ENCODE data around the gene SEL1L2. TPM values are rescaled to one million over a fixed set of nuclear protein-coding genes. Genes with fewer than 3 reads are reported as not detected.

SEL1L2 gene
- total and polyA plus RNA-seq, 2 donors: 0.38 to 1.9 TPM

GRCh38 chr20:13913131-13913530 lies 77.3 kb downstream of the SEL1L2 start:
- Histone ChIP-seq H3K4me3 (ENCODE audit: low read depth, low read length) (no peak overlapping the region), H3K36me3 (ENCODE audit: insufficient read depth) (no peaks in the 10 kb centered on the region), H3K4me1 (ENCODE audit: insufficient read depth) (no peaks in the 10 kb centered on the region), H3K27ac (ENCODE audit: low read depth) (no peak overlapping the region)
- DNase-seq (ENCODE audit: extremely low spot score): no peak
- WGBS: 90% methylated on average over 1 of the region's 1 CpG

GRCh38 chr20:13910492-13910891 lies 79.9 kb downstream of the SEL1L2 start:
- Histone ChIP-seq H3K4me3 (ENCODE audit: low read depth, low read length) (no peak overlapping the region), H3K4me1 (ENCODE audit: insufficient read depth) (no peaks in the 10 kb centered on the region), H3K36me3 (ENCODE audit: insufficient read depth) (no peaks in the 10 kb centered on the region), H3K27ac (ENCODE audit: low read depth) (no peak overlapping the region)
- DNase-seq (ENCODE audit: extremely low spot score): no peak
- WGBS: 69% methylated on average over 1 of the region's 1 CpG

GRCh38 chr20:13909067-13909466 lies 81.3 kb downstream of the SEL1L2 start:
- H3K36me3 ChIP-seq (ENCODE audit: insufficient read depth): no peaks in the 10 kb centered on the region
- DNase-seq (ENCODE audit: extremely low spot score): no peak
- 83% methylated on average over 4 of the region's 4 CpGs for WGBS
- no peak overlapping the region for H3K27ac ChIP-seq (ENCODE audit: low read depth)
- no peak overlapping the region for H3K4me3 ChIP-seq (ENCODE audit: low read depth, low read length)
- H3K4me1 ChIP-seq (ENCODE audit: insufficient read depth): no peaks in the 10 kb centered on the region

GRCh38 chr20:13904766-13905165 lies 85.6 kb downstream of the SEL1L2 start:
- Histone ChIP-seq H3K27ac (ENCODE audit: low read depth) (no peak overlapping the region), H3K4me1 (ENCODE audit: insufficient read depth) (no peaks in the 10 kb centered on the region), H3K4me3 (ENCODE audit: low read depth, low read length) (no peak overlapping the region), H3K36me3 (ENCODE audit: insufficient read depth) (no peaks in the 10 kb centered on the region)
- no peak for DNase-seq (ENCODE audit: extremely low spot score)
- WGBS: 85% methylated on average over 3 of the region's 3 CpGs

GRCh38 chr20:13900496-13900895 lies 89.9 kb downstream of the SEL1L2 start:
- Histone ChIP-seq H3K4me1 (ENCODE audit: insufficient read depth) (no peaks in the 10 kb centered on the region), H3K36me3 (ENCODE audit: insufficient read depth) (no peaks in the 10 kb centered on the region), H3K27ac (ENCODE audit: low read depth) (no peak overlapping the region), H3K4me3 (ENCODE audit: low read depth, low read length) (no peak overlapping the region)
- DNase-seq (ENCODE audit: extremely low spot score): no peak
- WGBS: 87% methylated on average over 10 of the region's 10 CpGs

- Histone ChIP-seq H3K36me3 (ENCODE audit: insufficient read depth) (no peaks in the 10 kb centered on the region), H3K27ac (ENCODE audit: low read depth) (no peak overlapping the region), H3K4me1 (ENCODE audit: insufficient read depth) (no peaks in the 10 kb centered on the region), H3K4me3 (ENCODE audit: low read depth, low read length) (no peak overlapping the region)
- no peak for DNase-seq (ENCODE audit: extremely low spot score)
- WGBS: 90% methylated on average over 2 of the region's 2 CpGs
Measured at GRCh38 chr20:13898012-13898612, 92.3 kb downstream of the SEL1L2 start.

- no peak for DNase-seq (ENCODE audit: extremely low spot score)
- Histone ChIP-seq H3K4me1 (ENCODE audit: insufficient read depth) (no peaks in the 10 kb centered on the region), H3K4me3 (ENCODE audit: low read depth, low read length) (no peak overlapping the region), H3K27ac (ENCODE audit: low read depth) (no peak overlapping the region), H3K36me3 (ENCODE audit: insufficient read depth) (no peaks in the 10 kb centered on the region)
- WGBS: 93% methylated on average over 1 of the region's 1 CpG
Measured at GRCh38 chr20:13891575-13891974, 98.8 kb downstream of the SEL1L2 start.

- Histone ChIP-seq H3K36me3 (ENCODE audit: insufficient read depth) (no peaks in the 10 kb centered on the region), H3K4me3 (ENCODE audit: low read depth, low read length) (no peak overlapping the region), H3K27ac (ENCODE audit: low read depth) (no peak overlapping the region), H3K4me1 (ENCODE audit: insufficient read depth) (no peaks in the 10 kb centered on the region)
- WGBS: 94% methylated on average over 6 of the region's 6 CpGs
- DNase-seq (ENCODE audit: extremely low spot score): no peak
Measured at GRCh38 chr20:13884803-13885202, 105.6 kb downstream of the SEL1L2 start.

- no peak for DNase-seq (ENCODE audit: extremely low spot score)
- whole genome bisulfite sequencing: 8% methylated on average over 1 of the region's 1 CpG
- Histone ChIP-seq H3K4me1 (ENCODE audit: insufficient read depth) (no peaks in the 10 kb centered on the region), H3K27ac (ENCODE audit: low read depth) (no peak overlapping the region), H3K36me3 (ENCODE audit: insufficient read depth) (no peaks in the 10 kb centered on the region), H3K4me3 (ENCODE audit: low read depth, low read length) (no peak overlapping the region)
Measured at GRCh38 chr20:13883425-13883824, 107.0 kb downstream of the SEL1L2 start.

GRCh38 chr20:13878566-13878965 lies 111.8 kb downstream of the SEL1L2 start:
- Histone ChIP-seq H3K36me3 (ENCODE audit: insufficient read depth) (no peaks in the 10 kb centered on the region), H3K27ac (ENCODE audit: low read depth) (no peak overlapping the region), H3K4me1 (ENCODE audit: insufficient read depth) (no peaks in the 10 kb centered on the region), H3K4me3 (ENCODE audit: low read depth, low read length) (no peak overlapping the region)
- DNase-seq (ENCODE audit: extremely low spot score): no peak
- 75% methylated on average over 2 of the region's 2 CpGs for WGBS

GRCh38 chr20:13877793-13878192 lies 112.6 kb downstream of the SEL1L2 start:
- Histone ChIP-seq H3K4me1 (ENCODE audit: insufficient read depth) (no peaks in the 10 kb centered on the region), H3K27ac (ENCODE audit: low read depth) (no peak overlapping the region), H3K36me3 (ENCODE audit: insufficient read depth) (no peaks in the 10 kb centered on the region), H3K4me3 (ENCODE audit: low read depth, low read length) (no peak overlapping the region)
- peak; percentile 23 for DNase-seq (ENCODE audit: extremely low spot score)
- 14% methylated on average over 4 of the region's 4 CpGs for WGBS

- H3K27ac ChIP-seq (ENCODE audit: low read depth): no peak overlapping the region
- no peaks in the 10 kb centered on the region for H3K4me1 ChIP-seq (ENCODE audit: insufficient read depth)
- no peaks in the 10 kb centered on the region for H3K36me3 ChIP-seq (ENCODE audit: insufficient read depth)
- no peak overlapping the region for H3K4me3 ChIP-seq (ENCODE audit: low read depth, low read length)
- 87% methylated on average over 3 of the region's 3 CpGs for WGBS
- DNase-seq (ENCODE audit: extremely low spot score): no peak
Measured at GRCh38 chr20:13875265-13875811, 115.1 kb downstream of the SEL1L2 start.

GRCh38 chr20:13874394-13875157 lies 115.8 kb downstream of the SEL1L2 start:
- no peaks in the 10 kb centered on the region for H3K36me3 ChIP-seq (ENCODE audit: insufficient read depth)
- no peak for DNase-seq (ENCODE audit: extremely low spot score)
- WGBS: 48% methylated on average over 10 of the region's 10 CpGs
- H3K4me3 ChIP-seq (ENCODE audit: low read depth, low read length): no peak overlapping the region
- no peak overlapping the region for H3K27ac ChIP-seq (ENCODE audit: low read depth)
- H3K4me1 ChIP-seq (ENCODE audit: insufficient read depth): no peaks in the 10 kb centered on the region

- 65% methylated on average over 5 of the region's 5 CpGs for WGBS
- Histone ChIP-seq H3K4me1 (ENCODE audit: insufficient read depth) (no peaks in the 10 kb centered on the region), H3K36me3 (ENCODE audit: insufficient read depth) (no peaks in the 10 kb centered on the region), H3K4me3 (ENCODE audit: low read depth, low read length) (no peak overlapping the region), H3K27ac (ENCODE audit: low read depth) (no peak overlapping the region)
- no peak for DNase-seq (ENCODE audit: extremely low spot score)
Measured at GRCh38 chr20:13873831-13874230, 116.6 kb downstream of the SEL1L2 start.
